GM19455 (cell line): Measurements from ENCODE around the gene PLXNC1.

ENCODE experiments used
- ATAC-seq: cut with Tn5 transposase; IDR thresholded peaks from one replicate; pipeline ENCODE4 v1.9.1; 2021; ENCODE audit not compliant: unreplicated experiment

Gene PLXNC1

DNA sequence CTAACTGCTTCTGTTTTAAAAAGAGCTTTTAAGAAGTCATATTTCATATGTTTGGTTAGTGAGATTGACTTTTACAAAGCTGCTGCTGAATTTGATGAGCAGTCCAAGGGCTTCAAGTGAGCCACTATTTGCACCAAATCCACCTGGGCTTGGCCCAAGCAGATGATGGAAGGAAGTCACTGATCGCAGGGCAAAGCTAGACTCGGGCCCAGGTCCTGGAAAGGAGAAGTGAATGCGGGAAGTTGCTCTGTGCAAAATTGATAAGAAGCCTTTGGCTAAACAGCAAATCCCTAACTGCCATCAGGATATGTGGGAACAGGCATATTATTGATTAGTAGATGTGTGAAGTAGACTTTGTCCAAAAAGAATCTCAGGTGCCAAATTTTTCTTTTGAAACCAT lies 30.5 kb downstream of the PLXNC1 start:
- no peak for ATAC-seq

DNA sequence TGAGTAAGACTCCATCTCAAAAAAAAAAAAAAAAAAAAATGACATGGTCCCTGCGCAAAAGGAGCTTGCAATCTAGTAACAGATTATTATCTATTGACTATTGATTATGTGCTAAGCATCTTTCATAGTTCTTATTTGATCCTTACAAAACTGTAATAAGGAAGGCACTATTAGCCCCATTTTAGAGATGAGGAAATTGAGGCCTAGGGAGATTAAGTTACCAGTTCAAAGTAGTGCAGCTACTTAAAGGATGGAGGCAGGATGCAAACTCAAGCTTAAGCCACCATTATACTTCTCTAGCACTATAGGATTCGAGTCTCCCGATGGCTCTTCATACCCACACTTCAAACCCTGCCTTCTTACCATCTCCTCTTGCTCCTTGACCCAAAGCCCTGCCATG lies 31.3 kb downstream of the PLXNC1 start:
- no peak for ATAC-seq

DNA sequence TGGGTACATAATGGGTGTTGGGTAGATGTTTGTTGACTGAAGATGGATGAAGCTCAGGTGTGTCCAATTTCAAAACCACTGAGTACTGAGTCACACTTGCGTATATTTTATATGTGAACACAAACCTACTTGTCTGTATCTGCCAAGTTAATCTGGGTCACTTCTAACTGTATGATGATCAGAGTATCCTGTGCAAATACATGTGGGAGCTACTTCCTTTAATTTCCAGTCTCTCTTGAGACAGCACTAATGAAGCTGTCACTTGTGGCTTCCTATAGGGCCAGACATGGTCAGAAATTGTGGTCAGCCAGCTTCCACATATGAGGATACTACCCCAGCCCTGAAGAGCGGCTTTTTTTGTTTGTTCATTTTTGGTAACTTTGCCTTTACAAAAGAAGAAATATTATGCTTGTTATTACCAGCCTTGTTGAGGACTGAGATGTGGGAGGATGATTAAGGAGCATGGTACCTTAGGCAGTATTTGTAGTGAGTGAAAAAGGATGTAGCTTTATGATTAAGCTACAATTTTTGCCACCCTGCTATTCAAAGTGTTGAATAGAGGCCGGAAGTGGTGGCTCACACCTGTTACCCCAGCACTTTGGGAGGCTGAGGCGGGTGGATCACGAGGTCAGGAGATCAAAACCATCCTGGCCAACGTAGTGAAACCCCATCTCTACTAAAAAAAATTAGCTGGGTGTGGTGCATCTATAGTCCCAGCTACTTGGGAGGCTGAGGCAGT lies 32.4 kb downstream of the PLXNC1 start:
- ATAC-seq, result no peak

- ATAC-seq, result no peak
Measured at GRCh38 chr12:94182986-94183707, 34.8 kb downstream of the PLXNC1 start.

DNA sequence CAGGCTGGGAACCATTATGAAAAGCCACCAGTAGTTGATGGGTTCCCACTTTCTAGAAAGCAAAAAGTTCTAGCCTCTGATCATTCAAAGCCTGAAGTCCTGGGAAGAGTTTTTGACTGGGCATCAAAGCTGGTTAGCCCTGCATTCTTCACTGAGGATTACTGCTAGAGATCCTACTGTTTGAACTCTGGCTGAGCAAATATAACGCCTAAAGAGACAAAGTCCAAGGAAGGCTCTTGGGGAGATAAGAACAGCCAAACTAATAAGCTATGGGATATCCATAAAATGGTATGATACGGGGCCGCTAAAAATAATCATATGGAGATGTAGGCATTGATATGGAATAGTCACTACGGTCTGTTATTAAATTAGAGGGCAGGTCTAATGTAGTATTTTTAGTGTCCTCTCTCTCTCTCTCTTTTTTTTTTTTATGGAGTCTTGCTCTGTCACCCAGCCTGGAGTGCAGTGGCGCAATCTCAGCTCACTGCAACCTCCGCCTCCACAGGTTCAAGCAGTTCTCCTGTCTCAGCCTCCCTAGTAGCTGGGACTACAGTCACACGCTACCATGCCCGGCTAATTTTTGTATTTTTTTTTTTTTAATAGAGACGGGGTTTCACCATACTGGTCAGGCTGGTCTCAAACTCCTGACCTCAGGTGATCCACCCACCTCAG lies 35.5 kb downstream of the PLXNC1 start:
- no peak for ATAC-seq

DNA sequence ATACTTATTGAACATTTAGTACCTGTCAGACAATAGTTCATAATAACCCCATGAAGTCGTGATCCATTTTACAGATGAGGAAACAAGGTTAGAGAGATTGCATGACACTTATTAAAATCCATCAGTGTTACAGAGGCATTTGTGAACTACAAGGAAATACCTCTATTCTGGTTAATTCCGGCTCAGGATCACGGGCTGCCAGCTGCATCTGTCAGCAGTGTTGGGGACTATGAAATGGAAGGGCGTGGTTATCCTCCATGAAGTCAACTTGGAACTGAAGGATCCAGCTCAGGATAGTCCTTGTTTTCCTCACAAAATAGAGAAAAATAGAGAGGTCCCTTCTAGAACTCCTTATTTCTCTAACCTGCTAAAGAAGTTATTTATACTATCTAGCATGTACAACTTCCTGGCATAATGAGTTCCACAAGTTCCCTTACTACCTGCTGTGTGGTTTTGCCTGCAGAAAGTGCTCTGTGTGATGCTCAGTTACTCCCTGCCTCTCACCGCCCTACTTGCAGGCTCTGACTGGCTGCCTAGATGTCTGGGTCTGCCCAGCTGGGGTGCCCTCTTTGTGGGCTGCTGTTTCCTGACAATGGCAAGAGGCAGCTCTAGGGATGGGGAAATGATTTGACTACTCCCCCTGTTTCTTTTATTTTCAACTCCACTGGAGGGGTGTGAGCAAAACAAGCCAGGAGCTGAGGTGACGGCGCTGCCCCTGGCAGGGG lies 36.8 kb downstream of the PLXNC1 start:
- ATAC-seq, result no peak

GRCh38 chr12:94185801-94186200 lies 37.4 kb downstream of the PLXNC1 start:
- no peak for ATAC-seq

DNA sequence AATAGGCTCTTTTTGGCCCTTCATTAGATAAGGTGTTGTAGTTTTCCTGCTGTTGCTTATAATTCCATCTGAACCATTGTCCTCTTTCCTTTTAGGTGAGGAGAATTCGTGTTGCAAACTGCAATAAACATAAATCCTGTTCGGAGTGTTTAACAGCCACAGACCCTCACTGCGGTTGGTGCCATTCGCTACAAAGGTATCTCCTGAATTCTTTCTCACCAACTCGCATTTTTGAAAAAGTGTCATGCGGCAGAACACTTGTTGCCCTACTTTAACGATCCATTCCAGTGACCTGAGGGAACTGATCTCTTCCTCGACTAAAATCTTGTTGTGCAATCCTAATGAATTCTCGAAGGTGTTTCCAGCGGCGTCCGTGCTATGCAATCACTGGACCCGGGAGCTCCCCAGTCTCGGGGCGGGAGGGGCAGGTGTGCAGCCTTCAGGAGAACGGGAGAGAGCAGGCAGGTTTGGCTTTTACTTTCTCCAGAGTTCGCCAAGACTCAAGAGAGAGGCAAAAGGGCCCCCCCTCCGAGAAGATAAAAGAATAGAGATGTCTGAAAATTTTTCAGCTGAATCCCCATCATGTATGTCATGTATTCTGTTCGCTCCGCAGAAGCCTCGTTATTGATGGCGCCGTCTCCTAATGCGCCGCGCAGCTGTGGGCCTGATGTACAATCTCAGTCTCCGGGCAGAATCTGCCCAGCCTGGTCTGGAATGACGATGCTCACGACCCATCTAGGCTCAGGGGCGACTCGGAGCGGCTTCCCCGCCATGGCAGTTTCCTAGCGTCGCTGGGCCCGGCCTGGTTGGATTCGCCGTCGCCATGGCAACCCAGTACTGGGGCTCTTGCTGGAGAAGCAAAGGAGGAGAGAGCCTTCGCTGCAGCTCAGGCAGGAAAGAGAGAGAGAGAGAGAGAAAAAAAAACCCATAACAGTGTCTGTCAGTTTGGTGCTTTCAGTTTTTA lies 38.2 kb downstream of the PLXNC1 start:
- no peak for ATAC-seq

- no peak for ATAC-seq
Measured at GRCh38 chr12:94187361-94187760, 39.0 kb downstream of the PLXNC1 start.

DNA sequence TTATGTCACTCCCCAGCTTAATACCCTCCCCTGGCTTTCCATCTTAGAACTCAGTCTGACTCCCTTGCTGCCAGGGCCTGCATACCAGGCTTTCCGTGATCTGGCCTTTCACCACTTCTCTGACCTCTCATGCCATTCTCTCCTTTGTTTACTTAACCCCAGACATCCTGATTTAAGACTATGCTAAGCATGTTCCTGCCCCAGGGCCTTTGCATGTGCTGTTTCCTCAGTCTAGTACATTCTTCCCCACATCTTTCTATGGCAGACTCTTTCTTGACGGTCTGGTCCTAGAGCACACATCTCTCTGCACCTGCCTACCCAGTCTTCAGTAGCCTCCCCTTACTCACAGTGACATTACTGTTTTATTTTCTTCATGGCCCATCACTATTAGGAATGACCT lies 42.2 kb downstream of the PLXNC1 start:
- no peak for ATAC-seq

GRCh38 chr12:94191023-94191422 lies 42.6 kb downstream of the PLXNC1 start:
- ATAC-seq, result peak; percentile 76

DNA sequence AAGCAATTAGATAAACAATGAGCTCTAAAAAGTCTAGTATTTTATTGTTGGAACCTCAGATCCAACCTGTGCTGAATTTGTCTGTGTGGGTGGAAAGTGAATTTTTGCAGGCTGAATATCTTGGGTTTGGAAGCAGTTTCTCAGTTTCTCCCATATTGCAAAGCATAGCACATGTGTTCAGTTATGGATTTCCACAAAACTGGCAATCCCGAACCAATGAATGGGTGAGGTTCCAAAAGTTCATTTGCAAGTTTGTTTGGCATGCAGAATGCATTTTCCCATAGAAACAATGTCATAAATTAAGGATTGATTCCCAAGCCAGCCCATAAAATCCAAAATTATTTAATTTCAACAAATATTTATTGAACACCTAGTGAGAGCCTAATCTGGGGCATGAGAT lies 43.4 kb downstream of the PLXNC1 start:
- no peak for ATAC-seq

GRCh38 chr12:94192506-94192905 lies 44.1 kb downstream of the PLXNC1 start:
- ATAC-seq, result no peak

DNA sequence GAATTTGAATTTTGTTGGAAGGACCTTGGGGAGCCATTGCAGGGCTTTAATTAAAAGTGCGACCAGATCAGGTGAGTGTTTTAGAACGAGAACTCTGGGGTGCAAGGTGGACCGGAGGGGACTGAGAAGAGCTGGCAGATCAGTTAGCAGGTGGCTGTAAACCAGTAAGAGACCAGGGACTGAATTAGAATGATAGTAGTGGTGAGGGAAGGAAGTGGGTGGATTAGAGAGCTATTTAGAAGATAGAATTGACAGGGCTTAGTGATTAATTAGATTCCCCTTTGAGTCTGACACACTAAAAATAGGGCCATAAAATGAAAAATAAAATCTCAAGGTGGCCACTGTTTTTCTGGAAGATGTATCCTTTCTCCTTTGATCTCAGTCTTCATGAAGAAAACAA lies 44.8 kb downstream of the PLXNC1 start:
- no peak for ATAC-seq

DNA sequence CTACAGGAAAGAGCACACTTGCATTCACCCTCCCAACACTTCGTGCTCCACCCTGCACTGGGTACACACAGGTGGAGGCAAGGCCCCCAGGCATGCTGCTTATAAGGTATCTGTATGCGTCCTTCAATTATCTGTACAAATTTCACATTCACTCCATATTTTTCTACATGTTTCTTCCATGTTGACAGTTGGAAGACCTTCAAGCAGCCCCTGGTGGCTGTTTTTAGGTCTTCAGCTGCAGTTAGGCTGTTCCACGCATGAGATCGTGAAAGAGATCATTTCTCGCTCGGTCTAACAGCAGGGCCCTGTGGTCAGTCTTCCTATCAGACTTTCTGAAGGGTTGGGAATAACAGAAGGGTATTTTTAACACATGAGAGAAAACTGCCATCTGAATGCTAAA lies 47.1 kb downstream of the PLXNC1 start:
- no peak for ATAC-seq

- no peak for ATAC-seq
Measured at GRCh38 chr12:94198469-94198868, 50.1 kb downstream of the PLXNC1 start.

- no peak for ATAC-seq
Measured at GRCh38 chr12:94198872-94199271, 50.5 kb downstream of the PLXNC1 start.

- ATAC-seq, result no peak
Measured at GRCh38 chr12:94200069-94200468, 51.7 kb downstream of the PLXNC1 start.

DNA sequence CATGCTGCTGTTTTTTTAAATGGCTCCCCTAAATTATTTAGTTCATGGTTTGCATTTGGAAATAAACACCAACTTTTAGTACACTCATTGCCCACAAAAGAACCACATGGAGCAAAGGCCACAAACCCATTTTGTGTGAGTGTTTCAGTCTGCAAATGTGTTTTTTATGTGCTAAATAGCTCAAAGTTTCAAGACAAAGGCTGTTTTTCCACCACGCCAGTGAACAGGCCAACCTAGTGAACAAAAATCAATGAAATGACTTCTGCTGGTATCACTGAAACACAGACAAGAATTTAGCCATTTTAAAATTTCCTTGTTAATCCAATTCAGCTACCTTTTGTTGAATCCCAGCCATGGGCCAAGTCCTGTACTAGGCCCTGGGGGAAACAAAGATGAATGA lies 52.3 kb downstream of the PLXNC1 start:
- no peak for ATAC-seq
